C1 segment of cervical spinal cord (tissue), 14 donors: ENCODE data around the gene KLRF2.

Source experiments
- DNase-seq, 14 donors: peaks; one replicate each; lab custom pipeline; 2025; lab: John Stamatoyannopoulos, UW

Gene KLRF2

GRCh38 chr12:9888665-9889273, 7.5 kb downstream of the KLRF2 start:
- DNase-seq: no peak

- no peak for DNase-seq
Measured at GRCh38 chr12:9895215-9895971, 14.1 kb downstream of the KLRF2 start.

GRCh38 chr12:9897535-9897934, 16.2 kb downstream of the KLRF2 start:
- DNase-seq: no peak

DNA sequence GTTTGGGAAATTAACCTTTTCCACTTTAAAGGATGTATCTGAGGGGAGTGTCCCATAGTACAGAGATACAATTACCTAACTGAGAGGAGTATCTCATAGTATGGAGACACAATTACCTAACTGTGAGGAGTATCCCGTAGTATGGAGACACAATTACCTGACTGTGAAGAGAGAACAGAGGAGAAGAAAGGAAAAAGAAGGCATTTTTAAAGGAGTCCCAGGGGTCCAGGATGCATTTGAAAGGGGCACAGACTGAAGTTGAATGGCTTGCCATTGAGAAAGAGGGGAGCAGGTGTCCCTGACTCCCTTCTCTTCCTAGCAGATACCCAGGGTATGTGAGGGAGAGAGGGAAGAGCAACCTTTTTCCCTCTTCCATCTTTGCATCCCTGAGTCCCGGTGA, 17.9 kb downstream of the KLRF2 start:
- DNase-seq: no peak

GRCh38 chr12:9900930-9901329, 19.6 kb downstream of the KLRF2 start:
- DNase-seq: no peak

DNA sequence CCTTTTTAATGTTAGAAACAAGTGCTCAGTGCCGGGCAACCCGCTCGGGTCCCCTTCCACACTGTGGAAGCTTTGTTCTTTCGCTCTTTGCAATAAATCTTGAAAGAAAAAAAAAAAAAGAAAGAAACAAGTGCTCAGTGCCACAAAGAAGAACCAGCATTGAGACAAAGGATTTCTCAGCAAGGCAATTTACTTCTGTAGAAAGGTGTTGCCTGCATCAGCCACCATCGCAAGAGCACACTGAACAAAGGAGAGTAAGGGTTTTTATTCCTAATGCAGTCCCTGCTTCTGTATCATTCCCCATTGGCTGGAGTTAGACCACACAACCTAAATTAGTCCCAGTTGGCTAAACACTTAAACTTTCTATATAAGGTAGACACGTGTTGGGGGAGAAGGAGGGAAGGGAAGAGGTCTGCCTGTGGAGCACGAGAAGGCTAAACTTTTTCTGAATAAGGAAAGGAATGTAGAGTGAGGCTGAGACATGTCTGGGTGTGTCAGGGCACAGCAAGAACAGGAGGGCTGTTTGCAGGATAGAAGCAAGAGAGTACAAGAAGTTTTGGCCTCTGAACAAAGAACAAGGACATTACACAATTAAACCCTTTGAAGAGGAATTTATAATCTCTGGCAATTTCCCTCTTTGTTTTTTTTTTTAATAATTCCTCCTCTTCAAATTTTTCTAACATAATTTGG, 21.4 kb downstream of the KLRF2 start:
- DNase-seq: no peak

DNA sequence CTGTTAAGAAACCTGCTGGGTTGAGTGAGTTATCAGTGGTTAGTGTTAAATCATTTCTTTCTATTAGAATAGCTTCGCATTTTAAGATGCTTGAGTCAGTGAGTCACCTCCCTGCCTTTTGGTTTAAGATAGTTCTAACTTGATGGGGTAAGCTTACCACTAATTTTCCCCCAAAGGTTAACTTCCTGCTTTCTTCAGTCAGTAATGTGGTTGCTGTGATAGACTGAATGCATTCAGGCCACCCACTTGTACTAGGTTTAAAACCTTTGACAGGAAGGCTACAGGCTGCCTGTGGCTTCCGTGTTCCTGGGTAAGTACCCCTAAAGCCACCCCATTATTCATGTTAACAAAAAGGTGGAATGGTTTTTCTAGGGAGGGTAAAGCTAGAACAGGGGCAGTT, 25.6 kb downstream of the KLRF2 start:
- DNase-seq: no peak

- DNase-seq: no peak
Measured at GRCh38 chr12:9907769-9908168, 26.5 kb downstream of the KLRF2 start.

GRCh38 chr12:9908350-9908749, 27.1 kb downstream of the KLRF2 start:
- no peak for DNase-seq

- DNase-seq: no peak
Measured at GRCh38 chr12:9909724-9910123, 28.4 kb downstream of the KLRF2 start.

DNA sequence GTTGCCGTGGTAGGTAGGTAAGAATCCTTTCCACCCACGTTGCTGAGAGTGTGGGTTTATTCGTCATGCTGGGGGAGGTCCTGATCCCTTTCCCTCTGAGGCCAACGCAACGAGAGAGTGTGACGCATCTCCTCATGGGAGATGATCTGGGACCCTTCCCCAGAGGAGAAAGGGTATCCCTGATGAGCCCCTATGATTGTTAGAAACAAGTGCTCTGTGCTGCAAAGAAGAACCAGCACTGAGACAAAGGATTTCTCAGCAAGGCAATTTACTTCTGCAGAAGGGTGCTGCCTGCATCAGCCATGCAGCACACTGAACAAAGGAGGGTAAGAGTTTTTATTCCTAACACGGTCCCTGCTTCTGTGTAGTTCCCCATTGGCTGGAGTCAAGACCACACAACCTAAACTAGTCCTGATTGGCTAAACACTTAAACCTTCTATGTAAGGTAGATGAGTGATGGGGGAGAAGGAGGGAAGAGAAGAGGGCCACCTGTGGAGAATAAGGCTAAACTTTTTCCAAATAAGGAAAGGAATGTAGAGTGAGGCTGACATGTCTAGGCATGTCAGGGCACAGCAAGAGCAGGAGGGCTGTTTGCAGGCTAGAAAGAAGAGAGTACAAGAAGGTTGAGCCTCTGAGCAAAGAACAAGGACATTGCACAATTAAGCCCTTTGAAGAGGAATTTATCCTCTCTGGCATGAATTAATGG, 29.6 kb downstream of the KLRF2 start:
- no peak for DNase-seq

DNA sequence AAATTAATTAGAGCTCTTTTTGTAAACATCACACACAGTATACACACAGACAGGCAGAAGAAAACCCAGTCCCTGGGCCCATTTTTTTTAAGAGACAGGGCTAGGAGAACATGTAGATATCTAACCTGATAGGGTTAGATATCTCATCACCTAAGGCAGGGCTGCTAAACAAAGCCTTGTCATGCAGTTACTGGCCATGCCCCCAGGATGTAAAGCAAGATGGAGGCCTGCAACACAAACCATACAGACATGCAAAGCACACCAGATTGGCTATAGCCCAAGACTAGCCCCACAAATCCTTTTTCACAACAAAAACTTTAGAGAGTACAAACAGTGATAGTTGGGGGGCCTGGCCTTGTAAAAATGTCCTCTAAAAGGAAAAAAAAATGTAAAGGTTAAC, 30.4 kb downstream of the KLRF2 start:
- DNase-seq: no peak

- no peak for DNase-seq
Measured at GRCh38 chr12:9919443-9919842, 38.2 kb downstream of the KLRF2 start.

DNA sequence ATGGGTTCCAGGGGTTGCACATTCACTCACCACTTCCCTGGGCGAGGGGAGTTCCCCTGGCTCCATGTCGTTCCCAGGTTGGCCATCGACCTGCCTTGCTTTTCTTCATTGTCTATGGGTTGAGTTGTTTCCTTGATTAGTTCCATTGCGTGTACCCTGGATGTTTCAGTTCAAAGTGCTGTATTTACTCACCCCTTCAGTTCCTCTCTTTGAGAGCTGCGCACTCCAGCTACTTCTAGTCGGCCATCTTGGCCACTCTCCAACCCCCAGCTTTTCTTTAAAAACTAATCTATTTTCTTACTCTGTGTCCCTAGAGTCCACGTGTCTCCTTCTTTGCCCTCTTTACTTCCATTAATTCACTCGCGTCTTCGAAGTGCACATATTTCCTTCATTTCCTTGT, 39.2 kb downstream of the KLRF2 start:
- no peak for DNase-seq

GRCh38 chr12:9922429-9922828, 41.1 kb downstream of the KLRF2 start:
- DNase-seq: no peak

- peak in 1 of 14 donors; percentile 5 for DNase-seq
Measured at GRCh38 chr12:9925705-9926393, 44.6 kb downstream of the KLRF2 start.

GRCh38 chr12:9926876-9927275, 45.6 kb downstream of the KLRF2 start:
- no peak for DNase-seq

- DNase-seq: no peak
Measured at GRCh38 chr12:9928607-9929006, 47.3 kb downstream of the KLRF2 start.

DNA sequence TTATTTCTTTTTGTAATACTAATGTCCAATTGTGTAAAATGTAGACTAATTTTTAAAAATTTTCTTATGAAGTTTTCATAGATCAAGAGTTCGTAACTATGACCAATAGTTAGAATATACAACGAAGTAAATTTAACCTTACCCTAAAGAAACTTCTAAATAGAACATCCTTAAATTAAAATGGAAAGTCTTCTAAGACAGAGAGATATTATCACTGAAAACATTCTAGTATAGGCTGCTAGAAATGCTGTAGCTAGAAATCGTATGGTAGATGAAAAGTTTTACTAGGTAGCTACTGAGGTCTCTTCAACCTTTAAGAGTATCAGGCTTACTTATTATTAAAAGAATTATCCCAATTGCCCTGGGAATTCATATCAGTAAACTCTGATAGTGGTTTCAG, 50.0 kb downstream of the KLRF2 start:
- no peak for DNase-seq

DNA sequence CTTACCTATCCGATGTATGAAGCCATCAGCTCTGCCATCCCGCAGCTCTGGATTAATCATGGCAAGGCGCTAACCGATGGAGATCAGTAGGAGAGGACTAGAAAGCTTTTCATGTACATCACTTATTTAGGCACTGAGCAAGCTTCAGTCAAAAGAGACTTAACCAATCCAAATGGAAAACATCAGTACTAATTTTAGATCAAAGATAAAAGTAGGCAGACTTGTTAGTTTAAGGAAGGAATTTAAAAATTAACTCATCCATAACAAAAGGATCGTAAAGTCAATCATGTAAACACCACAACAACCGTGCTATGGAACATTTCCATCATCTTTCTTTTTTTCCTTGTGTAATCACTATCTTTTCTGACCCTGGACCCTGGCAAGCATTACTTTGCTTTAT, 51.0 kb downstream of the KLRF2 start, which contains the start of gene CLEC2A:
Gene CLEC2A (minus strand): TSS at position 101 of the 400 bp plus-strand sequence. CDS start 41 bp downstream, at position 60.
- no peak for DNase-seq

DNA sequence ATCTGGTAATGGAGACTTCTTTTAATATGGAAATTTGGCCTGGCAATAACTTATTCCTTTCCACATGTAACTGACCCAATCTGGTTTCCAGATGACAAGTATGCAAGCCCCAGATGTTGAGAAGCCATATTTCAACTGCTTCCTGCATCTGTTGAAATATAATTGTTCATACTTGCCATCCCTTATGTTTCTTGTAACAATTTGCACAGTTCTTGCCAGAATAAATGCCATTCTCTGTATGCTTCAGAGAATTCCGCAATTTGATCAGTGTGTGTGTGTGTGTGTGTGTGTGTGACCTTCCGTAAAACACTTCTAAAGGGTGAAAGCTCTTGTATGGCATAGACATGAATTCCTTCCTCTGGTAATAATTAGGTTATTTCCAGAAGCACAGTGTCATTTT, 52.7 kb downstream of the KLRF2 start:
- no peak for DNase-seq

DNA sequence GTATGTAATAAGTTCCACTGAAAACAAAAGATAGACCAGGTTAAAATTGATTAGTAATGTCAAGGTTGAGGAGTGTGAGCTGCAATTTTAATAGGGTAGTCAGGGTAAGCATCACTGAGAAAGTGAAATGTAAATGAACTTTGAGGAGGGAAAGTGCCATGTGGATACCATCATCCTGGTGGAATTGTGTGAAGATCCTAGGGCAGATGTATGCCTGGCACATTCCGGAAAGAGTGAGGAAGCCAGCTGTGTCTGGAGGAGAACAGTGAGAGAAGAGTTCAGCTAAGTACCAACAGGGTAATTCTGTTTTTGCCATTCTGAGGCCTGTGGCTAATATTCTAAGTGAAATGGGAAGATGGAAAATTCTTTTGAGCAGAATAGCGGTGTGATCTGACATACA, 53.7 kb downstream of the KLRF2 start:
- no peak for DNase-seq
